HG03139 (cell line): Measurements from ENCODE around the gene GSX1.
"Not testable (repeated sequence)": the region's sequence is repeated elsewhere in the genome, so short reads cannot be mapped to it uniquely, and the experiment has no call there.

Experiments
- ATAC-seq: cut with Tn5 transposase; IDR thresholded peaks from one replicate; pipeline ENCODE4 v1.9.1; 2021; ENCODE audit not compliant: unreplicated experiment

Gene GSX1

GRCh38 chr13:27792393-27793218 is at the start of gene GSX1:
Gene GSX1 (plus strand): TSS chr13:27792483. CDS start chr13:27792691, 208 bp downstream.
- ATAC-seq: no peak

DNA sequence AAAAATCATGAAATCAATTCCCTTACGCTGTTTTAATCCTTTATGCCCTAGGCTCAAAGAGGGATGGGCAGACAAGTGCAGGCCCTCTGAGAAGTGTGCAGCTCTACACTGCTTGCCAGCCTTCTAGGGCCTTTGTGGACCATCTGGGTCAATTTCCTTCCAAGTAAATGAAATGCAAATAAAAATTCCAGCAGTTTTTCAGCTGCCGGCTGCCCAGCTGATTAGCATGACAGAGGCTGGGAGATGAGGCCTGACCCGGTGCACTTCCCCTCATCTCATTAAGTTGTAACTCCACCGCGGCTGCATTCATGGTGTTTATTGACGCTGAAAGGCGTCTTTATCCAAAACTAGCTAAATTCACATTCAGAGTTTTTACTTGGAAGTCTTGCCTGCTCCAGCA is 47.5 kb upstream of the GSX1 start:
- ATAC-seq: no peak

GRCh38 chr13:27745301-27745700 is 47.0 kb upstream of the GSX1 start:
- no peak for ATAC-seq

DNA sequence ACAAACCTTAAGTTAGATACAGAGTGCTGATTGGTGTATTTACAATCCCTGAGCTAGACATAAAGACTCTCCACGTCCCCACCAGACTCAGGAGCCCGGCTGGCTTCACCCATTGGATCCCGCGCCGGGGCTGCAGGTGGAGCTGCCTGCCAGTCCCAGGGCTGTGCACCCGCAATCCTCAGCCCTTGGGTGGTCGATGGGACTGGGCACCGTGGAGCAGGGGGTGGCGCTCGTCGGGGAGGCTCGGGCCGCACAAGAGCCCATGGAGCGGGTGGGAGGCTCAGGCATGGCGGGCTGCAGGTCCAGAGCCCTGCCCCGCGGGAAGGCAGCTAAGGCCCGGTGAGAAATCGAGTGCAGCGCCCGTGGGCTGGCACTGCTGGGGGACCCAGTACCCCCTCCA is 44.1 kb upstream of the GSX1 start:
- ATAC-seq: not testable (repeated sequence)

GRCh38 chr13:27751953-27752532 is 40.2 kb upstream of the GSX1 start:
- no peak for ATAC-seq

- no peak for ATAC-seq
Measured at GRCh38 chr13:27765650-27766049, 26.6 kb upstream of the GSX1 start.

- no peak for ATAC-seq
Measured at GRCh38 chr13:27770809-27771208, 21.5 kb upstream of the GSX1 start.

GRCh38 chr13:27772651-27773425 is 19.4 kb upstream of the GSX1 start:
- ATAC-seq: no peak

DNA sequence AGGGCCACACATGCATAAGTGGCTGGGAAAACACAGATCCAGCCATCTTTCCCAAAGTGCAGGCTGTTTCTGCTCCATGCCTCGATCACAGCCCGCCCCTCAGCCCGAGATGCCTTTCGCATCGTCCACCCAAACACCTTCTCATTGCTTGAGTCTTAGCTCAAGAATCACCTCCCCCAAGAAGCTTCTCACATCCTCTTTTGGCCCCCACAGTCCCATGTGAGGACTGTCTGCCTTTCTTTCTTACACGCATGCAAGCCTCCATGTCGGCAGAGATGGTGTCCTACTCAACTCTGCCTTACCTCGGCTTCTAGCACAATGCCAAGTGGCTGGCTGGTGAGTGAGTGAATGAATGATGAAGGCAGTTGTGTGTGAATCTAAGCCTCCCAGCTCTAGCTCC is 18.1 kb upstream of the GSX1 start:
- ATAC-seq: no peak

GRCh38 chr13:27774651-27775050 is 17.6 kb upstream of the GSX1 start:
- ATAC-seq: no peak

DNA sequence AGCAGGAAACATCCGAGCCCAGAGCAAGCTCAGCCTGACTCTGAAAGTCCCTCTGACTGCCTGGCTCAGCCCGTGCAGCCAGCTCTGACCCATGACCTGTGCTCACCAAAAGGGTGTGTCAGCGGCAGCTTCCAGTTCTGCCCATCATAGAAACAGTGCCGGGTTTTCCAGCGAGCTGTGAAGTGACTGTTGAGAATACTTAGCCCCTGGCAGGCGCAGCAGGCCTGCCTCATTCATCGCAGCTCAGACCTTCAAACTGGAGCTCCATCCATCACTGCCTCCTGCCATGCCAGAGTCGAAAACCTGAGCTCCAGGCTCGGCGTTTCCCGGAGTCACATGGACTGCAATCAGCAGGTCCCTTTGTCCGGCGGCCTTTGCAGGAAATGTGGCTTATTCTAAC is 16.3 kb upstream of the GSX1 start:
- ATAC-seq: no peak

DNA sequence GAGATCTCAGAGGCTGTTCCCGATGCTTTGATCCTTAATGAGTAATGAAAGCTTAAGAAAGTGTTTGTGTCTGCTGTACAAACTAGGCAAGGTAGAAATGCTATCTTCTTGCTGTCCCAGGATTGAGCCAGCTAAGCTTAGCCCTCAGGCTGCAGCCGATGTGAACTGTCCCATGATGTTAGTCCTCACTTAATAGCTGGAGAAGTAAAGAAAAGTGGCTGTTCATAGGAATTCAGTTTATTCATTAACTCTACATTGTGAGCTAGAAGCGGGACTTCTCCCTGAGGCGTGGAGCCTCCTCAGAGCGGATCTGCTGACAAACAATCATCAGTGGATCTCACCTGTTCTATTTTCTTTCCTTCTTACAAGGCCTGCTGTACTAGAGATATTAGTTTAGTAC is 10.1 kb upstream of the GSX1 start:
- no peak for ATAC-seq

DNA sequence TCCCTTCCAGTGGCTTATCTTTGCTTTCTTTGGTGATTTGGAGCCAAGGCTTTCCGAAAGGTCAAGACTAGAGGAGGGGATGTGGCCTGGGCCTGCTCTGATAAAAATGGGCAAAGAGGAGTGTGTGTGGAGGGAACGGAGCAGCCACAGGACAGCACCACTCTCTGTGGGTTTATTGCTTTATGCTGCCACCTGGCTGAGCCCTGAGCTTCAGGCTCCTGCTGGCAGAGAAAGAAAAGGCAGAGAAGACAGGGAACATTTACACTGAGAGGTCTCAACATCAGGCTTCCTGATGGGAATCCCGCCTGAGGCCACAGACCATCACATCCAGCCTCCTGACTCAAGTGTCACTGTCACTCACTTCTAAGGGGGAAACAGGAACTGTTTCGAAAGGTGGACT is 9.2 kb upstream of the GSX1 start:
- no peak for ATAC-seq

DNA sequence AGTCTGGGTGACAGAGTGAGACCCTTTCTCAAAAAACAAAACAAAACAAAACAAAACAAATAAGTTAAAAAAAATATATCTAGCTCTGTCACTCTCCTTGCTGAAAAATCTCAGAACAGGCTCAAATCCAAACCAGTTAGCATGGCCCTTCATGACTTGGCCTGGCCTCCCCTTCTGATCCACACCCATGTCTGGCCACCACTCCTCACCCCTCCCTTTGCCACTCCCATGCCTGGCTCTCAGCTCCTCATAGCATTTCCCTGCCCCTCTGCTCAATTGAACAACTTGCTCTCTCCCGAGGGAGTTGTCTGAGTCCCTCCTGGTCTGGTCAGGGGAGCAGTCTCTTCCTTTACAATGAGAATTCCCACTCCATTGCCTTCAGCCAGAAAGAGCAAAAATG is 4.0 kb upstream of the GSX1 start:
- ATAC-seq: no peak

- no peak for ATAC-seq
Measured at GRCh38 chr13:27789153-27789494, 3.2 kb upstream of the GSX1 start.

GRCh38 chr13:27789495-27790303 is 2.6 kb upstream of the GSX1 start:
- no peak for ATAC-seq

GRCh38 chr13:27790523-27790922 is 1.8 kb upstream of the GSX1 start:
- ATAC-seq: no peak

- ATAC-seq: no peak
Measured at GRCh38 chr13:27791146-27791900, 960 bp upstream of the GSX1 start.

GRCh38 chr13:27791901-27792392 is 336 bp upstream of the GSX1 start:
- no peak for ATAC-seq
